H9 (cell line): ENCODE measurements around the gene RXYLT1. TPM values are rescaled to one million over a fixed set of nuclear protein-coding genes. Genes with fewer than 3 reads are reported as not detected.
A peak's percentile ranks its signal among the peaks of the same experiment; 100 is the strongest.

Source experiments
- DNase-seq: peaks from one replicate; pipeline ENCODE4 v3.0.0-alpha.2; 2017
- H2AFZ ChIP-seq: one replicate; pipeline ENCODE4 v1.6.1; 2013; ENCODE audit warnings: mild to moderate bottlenecking, low read length, control low read depth, moderate library complexity
- H2AK5ac ChIP-seq: 2 replicates; pipeline ENCODE4 v1.6.1; 2013; ENCODE audit warnings: low read length, control low read depth, mixed read lengths; ENCODE audit not compliant: insufficient read length
- H2BK120ac ChIP-seq: one replicate; pipeline ENCODE4 v1.6.1; 2013; ENCODE audit warnings: low read depth, mild to moderate bottlenecking, low read length, control low read depth, inconsistent platforms; ENCODE audit not compliant: poor library complexity, severe bottlenecking
- H2BK12ac ChIP-seq: 2 replicates; pipeline ENCODE4 v1.6.1; 2013; ENCODE audit warnings: low read length, control low read depth, mixed read lengths, low read depth; ENCODE audit not compliant: insufficient read length
- H2BK15ac ChIP-seq: 2 replicates; pipeline ENCODE4 v1.6.1; 2013; ENCODE audit warnings: low read depth, low read length, control low read depth
- H2BK20ac ChIP-seq: one replicate; pipeline ENCODE4 v1.6.1; 2013; ENCODE audit warnings: low read depth, mild to moderate bottlenecking, low read length, control low read depth, inconsistent platforms; ENCODE audit not compliant: poor library complexity, severe bottlenecking
- H2BK5ac ChIP-seq: 2 replicates; pipeline ENCODE4 v1.6.1; 2013; ENCODE audit warnings: low read length, control low read depth, mixed read lengths; ENCODE audit not compliant: insufficient read length
- H3K14ac ChIP-seq: 2 replicates; pipeline ENCODE4 v1.6.1; 2013; ENCODE audit warnings: low read length, control low read depth; ENCODE audit not compliant: insufficient read depth
- H3K18ac ChIP-seq: 2 replicates; pipeline ENCODE4 v1.6.1; 2013; ENCODE audit warnings: low read depth, mild to moderate bottlenecking, mixed read lengths, low read length, control low read depth; ENCODE audit not compliant: insufficient read length
- H3K23ac ChIP-seq: 2 replicates; pipeline ENCODE4 v1.6.1; 2013; ENCODE audit warnings: low read length, control low read depth, mixed read lengths, low read depth; ENCODE audit not compliant: insufficient read length
- H3K23me2 ChIP-seq: 2 replicates; pipeline ENCODE4 v1.6.1; 2013; ENCODE audit warnings: low read depth, mild to moderate bottlenecking, mixed read lengths, low read length, control low read depth; ENCODE audit not compliant: insufficient read length, poor library complexity, severe bottlenecking
- H3K27ac ChIP-seq: 2 replicates; pipeline ENCODE4 v1.5.1; 2013; ENCODE audit warnings: low read length, control low read depth, mixed read lengths, low read depth; ENCODE audit not compliant: insufficient read length
- H3K27me3 ChIP-seq: 2 replicates; pipeline ENCODE4 v1.6.1; 2013; ENCODE audit warnings: low read length, control low read depth, inconsistent platforms; ENCODE audit not compliant: insufficient read depth
- H3K4ac ChIP-seq: 2 replicates; pipeline ENCODE4 v1.6.1; 2013; ENCODE audit warnings: low read depth, mild to moderate bottlenecking, control low read depth, inconsistent platforms, low read length, moderate library complexity
- H3K4me1 ChIP-seq: 2 replicates; pipeline ENCODE4 v1.6.1; 2013; ENCODE audit warnings: low read length, control low read depth, inconsistent platforms; ENCODE audit not compliant: insufficient read depth
- H3K4me2 ChIP-seq: 2 replicates; pipeline ENCODE4 v1.6.1; 2013; ENCODE audit warnings: low read length, control low read depth, mixed read lengths; ENCODE audit not compliant: insufficient read length, insufficient read depth
- H3K56ac ChIP-seq: 2 replicates; pipeline ENCODE4 v1.6.1; 2013; ENCODE audit warnings: low read depth, mild to moderate bottlenecking, mixed read lengths, low read length, control low read depth; ENCODE audit not compliant: insufficient read length
- H3K79me1 ChIP-seq: 2 replicates; pipeline ENCODE4 v1.6.1; 2013; ENCODE audit warnings: low read depth, mild to moderate bottlenecking, moderate library complexity, low read length, control low read depth, inconsistent platforms; ENCODE audit not compliant: insufficient read depth, poor library complexity, severe bottlenecking
- H3K79me2 ChIP-seq: 2 replicates; pipeline ENCODE4 v1.6.1; 2013; ENCODE audit warnings: low read length, control low read depth, inconsistent platforms; ENCODE audit not compliant: insufficient read depth
- H3K9ac ChIP-seq: 2 replicates; pipeline ENCODE4 v1.6.1; 2013; ENCODE audit warnings: low read length, control low read depth, mixed read lengths; ENCODE audit not compliant: insufficient read length; ENCODE audit errors: extremely low read depth
- H3K9me3 ChIP-seq: one replicate; pipeline ENCODE4 v1.6.1; 2013; ENCODE audit warnings: low read depth, low read length, inconsistent platforms; ENCODE audit not compliant: control insufficient read depth
- H3T11ph ChIP-seq: one replicate; pipeline ENCODE4 v1.6.1; 2013; ENCODE audit warnings: mild to moderate bottlenecking, low read length, control low read depth, inconsistent platforms
- H4K20me1 ChIP-seq: one replicate; pipeline ENCODE4 v1.6.1; 2013; ENCODE audit not compliant: control insufficient read depth, insufficient read length, insufficient read depth
- H4K5ac ChIP-seq: 2 replicates; pipeline ENCODE4 v1.6.1; 2013; ENCODE audit warnings: low read depth, mild to moderate bottlenecking, mixed read lengths, low read length, control low read depth; ENCODE audit not compliant: insufficient read length
- H4K8ac ChIP-seq: replicated peaks from 2 replicates; pipeline ENCODE4 v1.6.1; 2013; ENCODE audit warnings: low read length, control low read depth, mixed read lengths, low read depth; ENCODE audit not compliant: insufficient read length
- H4K91ac ChIP-seq: 2 replicates; pipeline ENCODE4 v1.6.1; 2013; ENCODE audit warnings: low read depth, mild to moderate bottlenecking, moderate library complexity, mixed read lengths, low read length, control low read depth; ENCODE audit not compliant: insufficient read length
- H3K27ac Mint-ChIP-seq, 3 experiments: 2 replicates in 2 of 3; 3 replicates in 1 of 3; pipeline ENCODE4 v1.8.0; 2020 to 2021; ENCODE audit warnings: mixed read lengths in 3 of 3, mild to moderate bottlenecking in 1 of 3, moderate library complexity in 1 of 3
- H3K27me3 Mint-ChIP-seq: 2 replicates; pipeline ENCODE4 v1.8.0; 2021; ENCODE audit warnings: low read depth, mild to moderate bottlenecking, moderate library complexity, mixed read lengths
- H3K36me3 Mint-ChIP-seq, 3 experiments: 2 replicates in 2 of 3; 3 replicates in 1 of 3; pipeline ENCODE4 v1.8.0; 2020 to 2021; ENCODE audit warnings: low read depth in 3 of 3, mixed read lengths in 3 of 3; ENCODE audit not compliant: insufficient read depth in 1 of 3
- H3K4me1 Mint-ChIP-seq, 2 experiments: 2 replicates each; pipeline ENCODE4 v1.8.0; 2020; ENCODE audit warnings: mixed read lengths in 2 of 2
- H3K4me3 Mint-ChIP-seq, 2 experiments: 2 replicates in 1 of 2; 3 replicates in 1 of 2; pipeline ENCODE4 v1.8.0; 2020 to 2021; ENCODE audit warnings: mild to moderate bottlenecking in 2 of 2, mixed read lengths in 2 of 2, moderate library complexity in 1 of 2
- H3K9me3 Mint-ChIP-seq, 2 experiments: 2 replicates in 1 of 2; 3 replicates in 1 of 2; pipeline ENCODE4 v1.8.0; 2020; ENCODE audit warnings: mild to moderate bottlenecking in 2 of 2, mixed read lengths in 2 of 2, moderate library complexity in 1 of 2
- WGBS: extraction: QIAGEN DNeasy Blood & Tissue Kit; methylation state at CpG from one replicate; pipeline ENCODE4 v1.1.7; 2013; ENCODE audit warnings: missing lambda C conversion rate, low lambda C conversion rate, mixed read lengths; ENCODE audit not compliant: insufficient read length; ENCODE audit errors: extremely low coverage; 5-methylcytosine and 5-hydroxymethylcytosine counted together
- total RNA-seq: library from RNA; stranded (reverse); gene quantifications from 2 replicates; pipeline ENCODE4 v1.2.1, GENCODE V29; 2021
- TF ChIP-seq, protein P1 (sequence below): fragments of 200-600 bp; sonication (generic); conservative IDR thresholded peaks from 3 replicates; pipeline ENCODE4 v1.8.0; 2021; ENCODE audit warnings: antibody characterized with exemption, mild to moderate bottlenecking

RXYLT1 gene
- total RNA-seq, 1 experiment from 2014 or later = 10.1 TPM

DNA sequence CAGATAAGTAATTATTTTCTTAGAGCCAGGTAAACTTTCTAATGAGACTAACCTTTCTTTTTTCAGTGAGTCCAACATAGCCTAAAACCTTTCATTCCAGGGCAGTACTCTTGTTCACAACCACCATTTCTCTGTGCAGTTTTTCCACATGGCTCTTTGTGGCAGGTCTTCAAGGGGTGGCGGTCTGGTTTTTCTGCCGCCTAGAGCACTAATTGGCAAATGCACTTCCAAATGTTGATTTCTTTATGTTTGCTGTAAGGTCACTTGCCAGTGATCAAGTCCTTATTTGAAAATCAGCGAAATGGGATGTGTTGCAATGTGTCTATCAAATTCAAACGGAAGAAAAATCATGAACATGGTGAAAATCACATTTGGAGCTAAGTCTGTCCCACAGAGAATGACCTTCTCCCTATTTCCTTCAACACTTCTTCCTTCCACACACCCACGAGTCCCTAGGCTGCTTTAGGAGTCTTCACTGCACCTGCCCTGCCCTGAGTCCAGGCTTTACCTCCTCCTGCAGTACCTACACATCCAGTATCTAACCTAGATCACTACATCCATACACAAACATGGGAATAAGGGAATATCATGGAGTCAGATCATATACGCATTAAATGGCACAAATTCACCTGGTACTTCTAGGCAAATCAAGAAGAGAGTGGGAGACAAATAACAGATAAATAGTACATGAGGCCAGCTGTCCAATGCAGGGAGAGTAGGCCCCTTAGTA lies 66.7 kb downstream of the RXYLT1 start:
- Histone ChIP-seq H3K4me1 (peaks cover 3% of the 10 kb centered on the region; the same call in 1 of the 2 replicates), H3K56ac (no peak overlapping the region), H4K8ac (no peak overlapping the region), H3K14ac (no peak overlapping the region), H2BK15ac (no peak overlapping the region), H2BK12ac (no peak overlapping the region), H3K27ac (no peak overlapping the region), H3K4ac (no peak overlapping the region), H2BK5ac (no peak overlapping the region), H3T11ph (no peak overlapping the region), H3K9me3 (no peaks in the 10 kb centered on the region), H4K91ac (no peak overlapping the region), H2AK5ac (no peak overlapping the region), H4K5ac (no peak overlapping the region), H3K27me3 (no peaks in the 10 kb centered on the region), H3K79me2 (peaks cover 5% of the 10 kb centered on the region; the same call in 1 of the 2 replicates), H3K18ac (no peak overlapping the region), H2AFZ (no peak overlapping the region), H3K23me2 (peaks cover 13% of the 10 kb centered on the region), H3K4me2 (peak overlapping the region; percentile 99), H3K79me1 (no peaks in the 10 kb centered on the region), H3K9ac (no peak overlapping the region), H2BK20ac (no peak overlapping the region), H2BK120ac (no peak overlapping the region), H3K23ac (no peak overlapping the region), H4K20me1 (no peaks in the 10 kb centered on the region)
- no peak for DNase-seq
- no peaks in the 10 kb centered on the region for H3K9me3 Mint-ChIP-seq
- H3K27me3 Mint-ChIP-seq = peaks cover 10% of the 10 kb centered on the region
- peaks cover 21 to 22% of the 10 kb centered on the region in 2 experiments for H3K4me1 Mint-ChIP-seq
- H3K36me3 Mint-ChIP-seq = peaks cover 0 to 2% (median 0%) of the 10 kb centered on the region in 3 experiments; a peak in 1 of 7 replicates
- H3K27ac Mint-ChIP-seq = no peak overlapping the region; a peak in 1 of 7 replicates
- peak overlapping the region in 1 of 2 experiments; percentile 99; a peak in 3 of 5 replicates for H3K4me3 Mint-ChIP-seq
- no CpG with 5 or more reads among the region's 6 CpGs for WGBS
- TF ChIP-seq, protein P1, sequence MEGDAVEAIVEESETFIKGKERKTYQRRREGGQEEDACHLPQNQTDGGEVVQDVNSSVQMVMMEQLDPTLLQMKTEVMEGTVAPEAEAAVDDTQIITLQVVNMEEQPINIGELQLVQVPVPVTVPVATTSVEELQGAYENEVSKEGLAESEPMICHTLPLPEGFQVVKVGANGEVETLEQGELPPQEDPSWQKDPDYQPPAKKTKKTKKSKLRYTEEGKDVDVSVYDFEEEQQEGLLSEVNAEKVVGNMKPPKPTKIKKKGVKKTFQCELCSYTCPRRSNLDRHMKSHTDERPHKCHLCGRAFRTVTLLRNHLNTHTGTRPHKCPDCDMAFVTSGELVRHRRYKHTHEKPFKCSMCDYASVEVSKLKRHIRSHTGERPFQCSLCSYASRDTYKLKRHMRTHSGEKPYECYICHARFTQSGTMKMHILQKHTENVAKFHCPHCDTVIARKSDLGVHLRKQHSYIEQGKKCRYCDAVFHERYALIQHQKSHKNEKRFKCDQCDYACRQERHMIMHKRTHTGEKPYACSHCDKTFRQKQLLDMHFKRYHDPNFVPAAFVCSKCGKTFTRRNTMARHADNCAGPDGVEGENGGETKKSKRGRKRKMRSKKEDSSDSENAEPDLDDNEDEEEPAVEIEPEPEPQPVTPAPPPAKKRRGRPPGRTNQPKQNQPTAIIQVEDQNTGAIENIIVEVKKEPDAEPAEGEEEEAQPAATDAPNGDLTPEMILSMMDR = no peak
